Adrenal gland (tissue), 12 donors: ENCODE measurements around the gene RMDN3. TPM values are rescaled to one million over a fixed set of nuclear protein-coding genes. Genes with fewer than 3 reads are reported as not detected.

Experiments
- DNase-seq, 7 donors: peaks; one replicate each; pipeline ENCODE4 v3.0.0-alpha.2; 2019 to 2020
- H3K27ac ChIP-seq, 5 donors: fragments of 200-600 bp; sonication (generic) in 4 of 5; 1 replicate in 3 of 5; 2 replicates in 2 of 5; pipeline versions ENCODE4 v1.5.1 to v1.8.0; 2016 to 2020; ENCODE audit warnings: mild to moderate bottlenecking in 1 of 5
- H3K27me3 ChIP-seq: fragments of 200-600 bp; 2 replicates; pipeline ENCODE4 v1.8.0; 2021
- H3K36me3 ChIP-seq, 2 donors: fragments of 200-600 bp; replicated peaks in 1 of 2; 1 replicate in 1 of 2; 2 replicates in 1 of 2; pipeline versions ENCODE4 v1.5.1 to v1.8.0; 2018 to 2022
- H3K4me1 ChIP-seq, 2 donors: fragments of 200-600 bp; replicated peaks in 1 of 2; 1 replicate in 1 of 2; 2 replicates in 1 of 2; pipeline versions ENCODE4 v1.5.1 to v1.8.0; 2018 to 2021
- H3K4me3 ChIP-seq, 4 donors: fragments of 200-600 bp; sonication (generic) in 3 of 4; one replicate each; pipeline ENCODE4 v1.5.1; 2016 to 2018
- H3K9me3 ChIP-seq, 3 donors: fragments of 200-600 bp; sonication (generic) in 1 of 3; replicated peaks in 1 of 3; 1 replicate in 2 of 3; 2 replicates in 1 of 3; pipeline versions ENCODE4 v1.5.1 to v1.8.0; 2016 to 2021
- CTCF ChIP-seq, 6 experiments: fragments of 450-650 bp in 4 of 6; fragments of 200-600 bp in 2 of 6; sonication (generic) in 1 of 6; IDR thresholded peaks; 1 replicate in 5 of 6; 2 replicates in 1 of 6; pipeline versions ENCODE4 v1.5.1 to v1.8.0; 2016 to 2021; ENCODE audit warnings: antibody characterized with exemption in 6 of 6, mild to moderate bottlenecking in 2 of 6, moderate library complexity in 1 of 6
- POLR2A ChIP-seq, 2 donors: fragments of 450-650 bp; IDR thresholded peaks; one replicate each; pipeline ENCODE4 v1.6.1; 2017; ENCODE audit warnings: antibody characterized with exemption in 2 of 2, mild to moderate bottlenecking in 2 of 2, moderate library complexity in 1 of 2
- WGBS, 4 donors: extraction: QIAGEN DNeasy Blood & Tissue Kit in 2 of 4; methylation state at CpG; one replicate each; pipeline versions ENCODE4 v1.1.5 to v1.1.7; 2013 to 2017; 5-methylcytosine and 5-hydroxymethylcytosine counted together
- intact Hi-C, 2 donors: fragments of 100-400 bp; cut with DNase I; formaldehyde crosslinking; loops; one replicate each; pipeline versions ENCODE4 v1.14.1 to v1.15.0; 2022 to 2023
- polyA plus RNA-seq, 3 donors: library from polyadenylated mRNA; stranded (reverse); fragments of 200-250 nt in 2 of 3; fragments of 350-450 nt in 1 of 3; fragmentation: Illumina TruSeq in 1 of 3; extraction: RNeasy Lipid Tissue Mini Kit (QIAGEN cat#74804) in 1 of 3; gene quantifications; one replicate each; pipeline ENCODE4 v1.2.3, GENCODE V29; 2013 to 2014
- small RNA-seq, 2 donors: library from RNA; depleted of rRNA; stranded (forward); fragments of <200 nt; gene quantifications; one replicate each; pipeline ENCODE3, GENCODE V24; 2016
- total RNA-seq, 9 donors: library from RNA; depleted of rRNA in 4 of 9; stranded (reverse); fragments of >200 nt in 4 of 9; fragments of 120-200 nt in 1 of 9; fragmentation: NEBNext Ultra II Directional in 1 of 9; extraction: Animal tissue kit (Norgen Biotek cat#: 25700) in 1 of 9; gene quantifications; one replicate each; pipeline versions ENCODE4 v1.1.0 to v1.2.4, GENCODE V29; 2013 to 2023
- donor health status: healthy with polysubstance abuse.
- donor health status: Bipolar disorder and iron deficiency.
- donor health status: DM: yes; HTN: yes; CAD: no.
- donor health status: DM: no; HTN: no; CAD: no.
- donor health status: DM: no; HTN: no; CAD: no.
- donor health status: DM: yes; HTN: yes; CAD: no.

RMDN3 gene
- total and polyA plus RNA-seq, 12 donors, result 19.2 to 50.1 (median 32.5) TPM

- Histone ChIP-seq H3K4me1 (peaks cover 14 to 16% of the 10 kb centered on the region in 2 donors), H3K4me3 (peak overlapping the region in 3 of 4 donors; percentile 41 to 83 (median 73)), H3K27me3 (no peaks in the 10 kb centered on the region), H3K36me3 (no peaks in the 10 kb centered on the region), H3K27ac (peak overlapping the region; percentile 93 to 98 (median 98)), H3K9me3 (no peaks in the 10 kb centered on the region)
- WGBS, 4 donors, result 28 to 36% (median 32%) methylated on average over 31 of the region's 31 CpGs
- intact Hi-C loops, result loop anchor here in 1 of 2 donors (10.0 kb wide), 1 partner anchor 201 kb away; the partner anchor contains the start of gene VPS18
- DNase-seq, result no peak
- TF ChIP-seq CTCF (IDR thresholded peaks at IDR 0.05) (no peak), POLR2A (IDR thresholded peaks at IDR 0.05) (no peak)
Measured at GRCh38 chr15:40693904-40694687, 61.0 kb downstream of the RMDN3 start.

- intact Hi-C loops, result loop anchor here in 1 of 2 donors (10.0 kb wide), 1 partner anchor 203 kb away; the partner anchor contains the start of gene VPS18
- H3K27me3 ChIP-seq, result no peaks in the 10 kb centered on the region
- WGBS, 4 donors, result 93 to 96% (median 95%) methylated on average over 4 of the region's 4 CpGs
- TF ChIP-seq POLR2A (IDR thresholded peaks at IDR 0.05), result no peak
- no peak for TF ChIP-seq CTCF (IDR thresholded peaks at IDR 0.05)
- no peak overlapping the region for H3K27ac ChIP-seq
- peaks cover 14 to 16% of the 10 kb centered on the region in 2 donors for H3K4me1 ChIP-seq
- H3K36me3 ChIP-seq, result no peaks in the 10 kb centered on the region
- H3K9me3 ChIP-seq, result no peaks in the 10 kb centered on the region
- no peak for DNase-seq
- no peak overlapping the region for H3K4me3 ChIP-seq
Measured at GRCh38 chr15:40691737-40692136, 63.3 kb downstream of the RMDN3 start.

- H3K27me3 ChIP-seq, result no peaks in the 10 kb centered on the region
- intact Hi-C loops, result no loop called here
- H3K4me3 ChIP-seq, result no peak overlapping the region
- H3K9me3 ChIP-seq, result no peaks in the 10 kb centered on the region
- H3K4me1 ChIP-seq, result peaks cover 5 to 6% of the 10 kb centered on the region in 2 donors
- no peaks in the 10 kb centered on the region for H3K36me3 ChIP-seq
- WGBS, 4 donors, result 83 to 94% (median 87%) methylated on average over 9 of the region's 9 CpGs
- DNase-seq, result no peak
- no peak overlapping the region for H3K27ac ChIP-seq
- no peak for TF ChIP-seq CTCF (IDR thresholded peaks at IDR 0.05)
- TF ChIP-seq POLR2A (IDR thresholded peaks at IDR 0.05), result no peak
Measured at GRCh38 chr15:40688932-40689799, 65.9 kb downstream of the RMDN3 start.

Small RNA genes lying within 50 kb of the gene (small RNA-seq; reads per million reads assigned to genes)
- gene SUMO2P15, result 0 reads per million in 2 donors

Other genes with a start within 250 kb of the RMDN3 start
- 10 to 100 TPM; 28.4 to 42.8 (median 37.7) TPM for gene CCDC32, start 190.2 kb downstream of the RMDN3 start, total RNA-seq
- 10 to 100 TPM; 33.1 to 41.7 (median 37.7) TPM for gene CCDC32, start 190.2 kb downstream of the RMDN3 start, polyA plus RNA-seq
- 10 to 100 TPM; 10.0 to 20.7 (median 11.9) TPM for gene RPUSD2, start 186.0 kb downstream of the RMDN3 start, total RNA-seq
- gene RPUSD2, start 186.0 kb downstream of the RMDN3 start, polyA plus RNA-seq, result 10 to 100 TPM in 2 of 3 donors, 1 to 10 TPM in 1; 5.7 to 18.5 (median 11.0) TPM
- gene KNL1, start 161.0 kb downstream of the RMDN3 start, total RNA-seq, result 1 to 10 TPM in 8 of 9 donors, under 1 TPM in 1; 0.69 to 7.9 (median 1.7) TPM
- gene KNL1, start 161.0 kb downstream of the RMDN3 start, polyA plus RNA-seq, result under 1 TPM; 0.13 to 0.77 (median 0.16) TPM
- 1 to 10 TPM in 4 of 9 donors, under 1 TPM in 3, not detected in 2; 0.47 to 5.2 (median 1.1) TPM for gene RAD51, start 60.1 kb downstream of the RMDN3 start, total RNA-seq
- under 1 TPM in 2 of 3 donors, not detected in 1; 0.74 to 0.82 TPM for gene RAD51, start 60.1 kb downstream of the RMDN3 start, polyA plus RNA-seq
- gene GCHFR, start 8.8 kb upstream of the RMDN3 start, total RNA-seq, result 10 to 100 TPM in 8 of 9 donors, 1 to 10 TPM in 1; 7.8 to 77.3 (median 19.9) TPM
- 10 to 100 TPM in 2 of 3 donors, 1 to 10 TPM in 1; 6.1 to 27.0 (median 23.6) TPM for gene GCHFR, start 8.8 kb upstream of the RMDN3 start, polyA plus RNA-seq
- gene C15orf62, start 14.7 kb upstream of the RMDN3 start, total RNA-seq, result 1 to 10 TPM in 1 of 9 donors, under 1 TPM in 4, not detected in 4; 0.11 to 1.1 (median 0.46) TPM
- under 1 TPM; 0.07 to 0.97 (median 0.27) TPM for gene C15orf62, start 14.7 kb upstream of the RMDN3 start, polyA plus RNA-seq
- gene ZFYVE19, start 51.8 kb upstream of the RMDN3 start, total RNA-seq, result 10 to 100 TPM; 11.0 to 35.1 (median 27.3) TPM
- 10 to 100 TPM; 12.0 to 25.3 (median 24.1) TPM for gene ZFYVE19, start 51.8 kb upstream of the RMDN3 start, polyA plus RNA-seq
- 10 to 100 TPM; 27.4 to 88.6 (median 42.2) TPM for gene DNAJC17, start 52.2 kb upstream of the RMDN3 start, total RNA-seq
- gene DNAJC17, start 52.2 kb upstream of the RMDN3 start, polyA plus RNA-seq, result 100 to 1,000 TPM in 2 of 3 donors, 10 to 100 TPM in 1; 33.0 to 174 (median 170) TPM
- gene PPP1R14D, start 73.5 kb upstream of the RMDN3 start, total RNA-seq, result not detected
- not detected for gene PPP1R14D, start 73.5 kb upstream of the RMDN3 start, polyA plus RNA-seq
- gene SPINT1, start 88.8 kb upstream of the RMDN3 start, total RNA-seq, result 1 to 10 TPM in 6 of 9 donors, under 1 TPM in 3; 0.17 to 5.1 (median 1.3) TPM
- gene SPINT1, start 88.8 kb upstream of the RMDN3 start, polyA plus RNA-seq, result 1 to 10 TPM in 2 of 3 donors, under 1 TPM in 1; 0.46 to 1.3 (median 1.1) TPM
- gene RHOV, start 119.0 kb upstream of the RMDN3 start, total RNA-seq, result under 1 TPM in 2 of 9 donors, not detected in 7; 0.11 to 0.34 TPM
- under 1 TPM in 2 of 3 donors, not detected in 1; 0.13 to 0.16 TPM for gene RHOV, start 119.0 kb upstream of the RMDN3 start, polyA plus RNA-seq
- 10 to 100 TPM; 18.0 to 43.4 (median 35.0) TPM for gene VPS18, start 139.2 kb upstream of the RMDN3 start, total RNA-seq
- gene VPS18, start 139.2 kb upstream of the RMDN3 start, polyA plus RNA-seq, result 10 to 100 TPM in 1 of 3 donors, 1 to 10 TPM in 2; 8.9 to 16.0 (median 10.0) TPM
- 10 to 100 TPM in 2 of 9 donors, 1 to 10 TPM in 7; 1.9 to 15.9 (median 4.9) TPM for gene DLL4, start 174.1 kb upstream of the RMDN3 start, total RNA-seq
- 1 to 10 TPM in 2 of 3 donors, under 1 TPM in 1; 0.66 to 3.9 (median 3.6) TPM for gene DLL4, start 174.1 kb upstream of the RMDN3 start, polyA plus RNA-seq
- gene CHAC1, start 198.2 kb upstream of the RMDN3 start, total RNA-seq, result 1 to 10 TPM in 4 of 9 donors, under 1 TPM in 4, not detected in 1; 0.24 to 2.4 (median 0.95) TPM
- gene CHAC1, start 198.2 kb upstream of the RMDN3 start, polyA plus RNA-seq, result 1 to 10 TPM in 2 of 3 donors, under 1 TPM in 1; 0.55 to 1.3 (median 1.3) TPM